Brain microvascular endothelial cell (primary cell): ENCODE measurements around the gene PGC.

Experiments used
- DNase-seq: peaks from one replicate; pipeline ENCODE4 v3.0.0-alpha.2; 2020
- H3K27ac ChIP-seq: fragments of 250-450 bp; sonication (Bioruptor Pico); 2 replicates; pipeline ENCODE4 v1.5.1; 2020; ENCODE audit warnings: mild to moderate bottlenecking, moderate library complexity
- H3K27me3 ChIP-seq: fragments of 250-450 bp; sonication (Bioruptor Pico); replicated peaks from 2 replicates; pipeline ENCODE4 v1.5.1; 2020; ENCODE audit warnings: mild to moderate bottlenecking
- H3K36me3 ChIP-seq: fragments of 250-450 bp; sonication (Bioruptor Pico); replicated peaks from 2 replicates; pipeline ENCODE4 v1.5.1; 2020; ENCODE audit warnings: mild to moderate bottlenecking
- H3K4me3 ChIP-seq: 2 replicates; pipeline ENCODE4 v1.5.1; 2011; ENCODE audit warnings: low read depth, mild to moderate bottlenecking, control low read depth, low read length, moderate library complexity
- CTCF ChIP-seq: IDR thresholded peaks from 2 replicates; pipeline ENCODE4 v1.5.1; 2011; ENCODE audit warnings: low read depth, mild to moderate bottlenecking, moderate library complexity, low read length, control low read depth, inconsistent platforms; ENCODE audit errors: missing control alignments
- in situ Hi-C: cut with HindIII; loops from 2 replicates; pipeline ENCODE4 v1.10.0; 2017; ENCODE audit warnings: low sequenced_read_pairs, low pct_ligation_motif_present

Gene PGC

GRCh38 chr6:41692080-41692675, 55.0 kb downstream of the PGC start:
- no peak overlapping the region for H3K4me3 ChIP-seq
- H3K27ac ChIP-seq: no peak overlapping the region
- no peaks in the 10 kb centered on the region for H3K27me3 ChIP-seq
- no peak for DNase-seq
- in situ Hi-C loops: no loop called here
- peaks cover 3% of the 10 kb centered on the region for H3K36me3 ChIP-seq
- TF ChIP-seq CTCF: no peak

- no peak for DNase-seq
- Histone ChIP-seq H3K27ac (no peak overlapping the region), H3K4me3 (no peak overlapping the region), H3K27me3 (no peaks in the 10 kb centered on the region), H3K36me3 (peaks cover 3% of the 10 kb centered on the region)
- no peak for TF ChIP-seq CTCF
- in situ Hi-C loops: no loop called here
Measured at GRCh38 chr6:41691426-41692079, 55.6 kb downstream of the PGC start.

- Histone ChIP-seq H3K36me3 (peaks cover 7% of the 10 kb centered on the region), H3K27ac (no peak overlapping the region), H3K4me3 (no peak overlapping the region), H3K27me3 (no peaks in the 10 kb centered on the region)
- in situ Hi-C loops: no loop called here
- TF ChIP-seq CTCF: no peak
- DNase-seq: no peak
Measured at GRCh38 chr6:41690541-41691330, 56.5 kb downstream of the PGC start.

GRCh38 chr6:41689171-41690008, 57.8 kb downstream of the PGC start:
- in situ Hi-C loops: no loop called here
- Histone ChIP-seq H3K36me3 (peaks cover 12% of the 10 kb centered on the region), H3K4me3 (no peak overlapping the region), H3K27me3 (no peaks in the 10 kb centered on the region), H3K27ac (no peak overlapping the region)
- DNase-seq: no peak
- TF ChIP-seq CTCF: no peak

GRCh38 chr6:41688256-41688965, 58.8 kb downstream of the PGC start:
- H3K36me3 ChIP-seq: peaks cover 17% of the 10 kb centered on the region

More at GRCh38 chr6:41688256-41688965, 58.8 kb downstream of the PGC start:
- in situ Hi-C loops: no loop called here
- TF ChIP-seq CTCF: no peak
- Histone ChIP-seq H3K4me3 (no peak overlapping the region), H3K27ac (no peak overlapping the region), H3K27me3 (no peaks in the 10 kb centered on the region)
- no peak for DNase-seq
